Aorta (tissue), 5 donors: ENCODE measurements around the gene PCDHA2. TPM values are rescaled to one million over a fixed set of nuclear protein-coding genes. Genes with fewer than 3 reads are reported as not detected.
"Not testable (repeated sequence)": the region's sequence is repeated elsewhere in the genome, so short reads cannot be mapped to it uniquely, and the experiment has no call there.

Experiments used
- ATAC-seq: fragments of 200-7000 bp; cut with Tn5 transposase; one replicate; pipeline ENCODE4 v1.9.1; 2022; ENCODE audit warnings: moderate library complexity; ENCODE audit not compliant: low FRiP score
- DNase-seq, 2 donors: peaks; one replicate each; pipeline ENCODE4 v3.0.0-alpha.2; 2020
- H3K27ac ChIP-seq, 2 donors: one replicate each; pipeline ENCODE4 v1.5.1; 2013; ENCODE audit warnings: low read length in 2 of 2, mild to moderate bottlenecking in 2 of 2, moderate library complexity in 2 of 2, control low read depth in 1 of 2, inconsistent platforms in 1 of 2, low read depth in 1 of 2
- H3K27me3 ChIP-seq, 2 donors: one replicate each; pipeline ENCODE4 v1.6.1; 2013; ENCODE audit warnings: control low read depth in 1 of 2, low read length in 1 of 2, mild to moderate bottlenecking in 1 of 2, moderate library complexity in 1 of 2; ENCODE audit not compliant: insufficient read depth in 2 of 2, control insufficient read depth in 1 of 2
- H3K36me3 ChIP-seq, 2 donors: one replicate each; pipeline ENCODE4 v1.6.1; 2013; ENCODE audit warnings: control low read depth in 1 of 2, low read length in 1 of 2, mild to moderate bottlenecking in 1 of 2; ENCODE audit not compliant: insufficient read depth in 2 of 2, control insufficient read depth in 1 of 2
- H3K4me1 ChIP-seq, 2 donors: one replicate each; pipeline ENCODE4 v1.6.1; 2013; ENCODE audit warnings: low read length in 2 of 2, control low read depth in 1 of 2, mild to moderate bottlenecking in 1 of 2, moderate library complexity in 1 of 2; ENCODE audit not compliant: insufficient read depth in 2 of 2, control insufficient read depth in 1 of 2
- H3K4me3 ChIP-seq, 2 donors: one replicate each; pipeline ENCODE4 v1.5.1; 2013; ENCODE audit warnings: low read length in 2 of 2, control low read depth in 1 of 2, mild to moderate bottlenecking in 1 of 2
- H3K9me3 ChIP-seq: one replicate; pipeline ENCODE4 v1.6.1; 2013; ENCODE audit warnings: mild to moderate bottlenecking, low read length; ENCODE audit not compliant: control insufficient read depth
- WGBS, 2 donors: extraction: QIAGEN DNeasy Blood & Tissue Kit; methylation state at CpG; one replicate each; pipeline ENCODE4 v1.1.7; 2013; 5-methylcytosine and 5-hydroxymethylcytosine counted together
- intact Hi-C, 2 donors: fragments of 100-400 bp; cut with DNase I; formaldehyde crosslinking; loops; one replicate each; pipeline versions ENCODE4 v1.14.2 to v1.15.0; 2022
- polyA plus RNA-seq, 2 donors: library from polyadenylated mRNA; stranded (reverse); fragments of 200-250 nt; gene quantifications; one replicate each; pipeline ENCODE4 v1.2.3, GENCODE V29; 2013
- total RNA-seq, 2 donors: library from RNA; stranded (reverse); fragmentation: NEBNext Ultra II Directional; extraction: Animal tissue kit (Norgen Biotek cat#: 25700); gene quantifications; one replicate each; pipeline ENCODE4 v1.2.1, GENCODE V29; 2021
- donor health status: healthy with polysubstance abuse.
- donor health status: Bipolar disorder and iron deficiency.
- donor health status: DM: no; HTN: no; CAD: no.
- donor health status: DM: no; HTN: no; CAD: no.
- donor health status: DM: yes; HTN: yes; CAD: no.

The PCDHA2 gene
- total and polyA plus RNA-seq, 4 donors: 0.13 to 0.24 TPM; not detected in 2

DNA sequence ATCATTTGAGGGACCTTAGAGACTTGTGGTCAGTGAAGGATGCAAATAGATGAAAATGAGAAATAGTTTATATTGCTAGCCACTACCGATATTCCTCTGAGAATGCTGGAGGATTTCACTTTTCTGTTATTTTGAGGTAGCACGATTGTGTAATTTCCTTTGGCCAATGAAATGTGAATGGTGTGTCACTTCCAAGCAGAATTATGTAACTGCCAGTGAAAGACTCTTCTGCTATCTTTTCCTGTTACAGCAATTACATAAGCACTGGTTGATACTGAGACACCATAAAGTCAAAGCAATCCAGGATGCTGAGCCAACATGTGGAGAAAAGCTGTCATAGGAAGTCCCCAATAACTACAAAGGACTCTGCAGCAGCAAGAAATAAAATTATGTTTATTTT, 3.6 kb upstream of the PCDHA2 start:
- peaks cover 26% of the 10 kb centered on the region for H3K9me3 ChIP-seq
- WGBS, 2 donors: 24 to 27% methylated on average over 2 of the region's 2 CpGs
- no peaks in the 10 kb centered on the region for H3K27me3 ChIP-seq

DNA sequence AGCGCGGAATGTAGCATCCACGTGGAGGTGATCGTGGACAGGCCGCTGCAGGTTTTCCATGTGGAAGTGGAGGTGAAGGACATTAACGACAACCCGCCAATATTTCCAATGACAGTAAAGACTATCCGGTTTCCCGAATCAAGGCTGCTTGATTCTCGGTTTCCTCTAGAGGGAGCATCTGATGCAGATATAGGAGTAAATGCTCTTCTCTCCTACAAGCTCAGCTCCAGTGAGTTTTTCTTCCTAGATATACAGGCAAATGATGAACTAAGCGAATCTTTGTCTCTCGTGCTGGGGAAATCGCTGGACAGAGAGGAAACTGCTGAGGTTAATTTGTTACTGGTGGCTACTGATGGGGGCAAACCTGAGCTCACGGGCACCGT, 598 bp downstream of the PCDHA2 start:
- DNase-seq (no peak), ATAC-seq (no peak)
- no peaks in the 10 kb centered on the region for H3K27me3 ChIP-seq
- 16 to 17% methylated on average over 15 of the region's 15 CpGs for WGBS, 2 donors
- H3K27ac ChIP-seq: no peak overlapping the region
- no peaks in the 10 kb centered on the region for H3K4me1 ChIP-seq
- intact Hi-C loops: no loop called here
- H3K9me3 ChIP-seq: peaks cover 14% of the 10 kb centered on the region
- H3K36me3 ChIP-seq: no peaks in the 10 kb centered on the region
- H3K4me3 ChIP-seq: no peak overlapping the region

More for the DNA sequence above, 3.6 kb upstream of the PCDHA2 start:
- no peak overlapping the region for H3K27ac ChIP-seq
- intact Hi-C loops: no loop called here
- H3K4me3 ChIP-seq: no peak overlapping the region
- no peaks in the 10 kb centered on the region for H3K4me1 ChIP-seq
- no peak for ATAC-seq
- H3K36me3 ChIP-seq: no peaks in the 10 kb centered on the region
- DNase-seq: no peak

DNA sequence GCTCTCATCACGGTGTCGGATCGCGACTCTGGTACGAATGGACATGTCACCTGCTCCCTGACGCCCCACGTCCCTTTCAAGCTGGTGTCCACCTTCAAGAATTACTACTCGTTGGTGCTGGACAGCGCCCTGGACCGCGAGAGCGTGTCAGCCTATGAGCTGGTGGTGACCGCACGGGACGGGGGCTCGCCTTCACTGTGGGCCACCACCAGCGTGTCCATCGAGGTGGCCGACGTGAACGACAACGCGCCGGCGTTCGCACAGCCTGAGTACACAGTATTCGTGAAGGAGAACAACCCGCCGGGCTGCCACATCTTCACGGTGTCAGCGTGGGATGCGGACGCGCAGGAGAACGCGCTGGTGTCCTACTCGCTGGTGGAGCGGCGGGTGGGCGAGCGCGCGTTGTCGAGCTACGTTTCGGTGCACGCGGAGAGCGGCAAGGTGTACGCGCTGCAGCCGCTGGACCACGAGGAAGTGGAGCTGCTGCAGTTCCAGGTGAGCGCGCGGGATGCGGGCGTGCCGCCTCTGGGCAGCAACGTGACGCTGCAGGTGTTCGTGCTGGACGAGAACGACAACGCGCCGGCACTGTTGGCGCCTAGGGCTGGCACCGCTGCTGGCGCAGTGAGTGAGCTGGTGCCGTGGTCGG, 1.5 kb downstream of the PCDHA2 start:
- intact Hi-C loops, H3K27me3 ChIP-seq, H3K4me1 ChIP-seq, H3K36me3 ChIP-seq, H3K27ac ChIP-seq, ATAC-seq, H3K4me3 ChIP-seq, DNase-seq: not testable (repeated sequence)
- WGBS, 2 donors: 40 to 44% methylated on average over 71 to 72 of the region's 72 CpGs
- peaks cover 16% of the 10 kb centered on the region for H3K9me3 ChIP-seq

DNA sequence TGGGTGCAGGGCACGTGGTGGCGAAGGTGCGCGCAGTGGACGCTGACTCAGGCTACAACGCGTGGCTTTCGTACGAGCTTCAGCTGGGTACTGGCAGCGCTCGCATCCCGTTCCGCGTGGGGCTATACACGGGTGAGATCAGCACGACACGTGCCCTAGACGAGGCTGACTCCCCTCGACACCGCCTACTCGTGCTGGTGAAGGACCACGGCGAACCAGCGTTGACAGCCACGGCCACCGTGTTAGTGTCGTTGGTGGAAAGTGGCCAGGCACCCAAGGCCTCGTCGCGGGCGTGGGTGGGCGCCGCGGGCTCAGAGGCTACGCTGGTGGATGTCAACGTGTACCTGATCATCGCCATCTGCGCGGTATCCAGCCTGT, 2.1 kb downstream of the PCDHA2 start:
- Histone ChIP-seq H3K36me3 (no peaks in the 10 kb centered on the region), H3K27me3 (no peaks in the 10 kb centered on the region), H3K27ac (no peak overlapping the region), H3K9me3 (peaks cover 18% of the 10 kb centered on the region), H3K4me3 (no peak overlapping the region), H3K4me1 (no peaks in the 10 kb centered on the region)
- 41 to 45% methylated on average over 39 of the region's 39 CpGs for WGBS, 2 donors
- DNase-seq: peak in 1 of 2 donors; percentile 71
- ATAC-seq: no peak
- intact Hi-C loops: no loop called here

DNA sequence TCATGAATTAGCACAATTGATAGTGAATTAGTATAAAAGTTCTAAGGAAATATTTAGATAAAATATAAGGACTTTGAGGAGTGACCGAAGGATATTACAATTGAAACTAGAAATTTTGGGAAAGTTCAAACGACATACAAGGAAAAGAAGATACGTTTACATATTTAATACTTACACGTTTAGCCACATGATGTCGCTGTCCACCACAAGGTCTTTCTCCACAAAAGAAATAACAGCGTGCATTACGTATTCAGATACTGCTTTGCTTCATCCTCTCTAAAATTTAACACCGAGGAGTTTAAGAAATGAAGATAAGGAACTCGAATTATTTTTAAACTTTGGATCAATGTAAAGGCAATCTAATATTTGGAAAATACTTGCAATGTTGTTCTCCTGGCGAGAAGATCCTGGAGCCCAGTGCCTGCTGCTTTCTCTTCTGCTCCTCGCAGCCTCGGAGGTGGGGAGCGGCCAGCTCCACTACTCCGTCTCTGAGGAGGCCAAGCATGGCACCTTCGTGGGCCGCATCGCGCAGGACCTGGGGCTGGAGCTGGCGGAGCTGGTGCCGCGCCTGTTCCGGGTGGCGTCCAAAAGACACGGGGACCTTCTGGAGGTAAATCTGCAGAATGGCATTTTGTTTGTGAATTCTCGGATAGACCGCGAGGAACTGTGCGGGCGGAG, 6.3 kb downstream of the PCDHA2 start, which contains the start of gene PCDHA3:
Gene PCDHA3, plus strand, starts transcription at position 242 of the 678 bp plus-strand sequence.
- intact Hi-C loops: loop anchor here in 1 of 2 donors (10.0 kb wide), 1 partner anchor 244 kb away; no protein-coding TSS in a partner anchor
- H3K9me3 ChIP-seq: peaks cover 24% of the 10 kb centered on the region
- H3K27me3 ChIP-seq: no peaks in the 10 kb centered on the region
- 12 to 14% methylated on average over 29 of the region's 29 CpGs for WGBS, 2 donors
- H3K27ac ChIP-seq: no peak within 1 kb of the TSS
- no peak for ATAC-seq
- no peaks in the 10 kb centered on the region for H3K36me3 ChIP-seq
- H3K4me3 ChIP-seq: no peak within 1 kb of the TSS
- no peaks in the 10 kb centered on the region for H3K4me1 ChIP-seq
- DNase-seq: no peak

DNA sequence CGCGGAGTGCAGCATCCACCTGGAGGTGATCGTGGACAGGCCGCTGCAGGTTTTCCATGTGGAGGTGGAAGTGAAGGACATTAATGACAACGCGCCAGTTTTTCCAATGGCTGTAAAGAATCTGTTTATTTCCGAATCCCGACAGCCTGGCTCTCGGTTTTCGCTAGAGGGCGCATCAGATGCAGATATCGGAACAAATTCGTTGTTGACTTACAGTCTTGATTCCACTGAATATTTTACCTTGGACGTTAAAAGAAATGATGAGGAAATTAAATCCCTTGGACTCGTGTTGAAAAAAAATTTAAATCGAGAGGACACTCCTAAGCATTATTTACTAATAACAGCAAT, 6.8 kb downstream of the PCDHA2 start:
- ATAC-seq (no peak), DNase-seq (no peak)
- Histone ChIP-seq H3K4me1 (no peaks in the 10 kb centered on the region), H3K36me3 (no peaks in the 10 kb centered on the region), H3K4me3 (no peak overlapping the region), H3K27ac (no peak overlapping the region), H3K9me3 (peaks cover 19% of the 10 kb centered on the region), H3K27me3 (no peaks in the 10 kb centered on the region)
- intact Hi-C loops: loop anchor here in 1 of 2 donors (10.0 kb wide), 1 partner anchor 243 kb away; no protein-coding TSS in a partner anchor
- 6 to 10% methylated on average over 16 of the region's 16 CpGs for WGBS, 2 donors

DNA sequence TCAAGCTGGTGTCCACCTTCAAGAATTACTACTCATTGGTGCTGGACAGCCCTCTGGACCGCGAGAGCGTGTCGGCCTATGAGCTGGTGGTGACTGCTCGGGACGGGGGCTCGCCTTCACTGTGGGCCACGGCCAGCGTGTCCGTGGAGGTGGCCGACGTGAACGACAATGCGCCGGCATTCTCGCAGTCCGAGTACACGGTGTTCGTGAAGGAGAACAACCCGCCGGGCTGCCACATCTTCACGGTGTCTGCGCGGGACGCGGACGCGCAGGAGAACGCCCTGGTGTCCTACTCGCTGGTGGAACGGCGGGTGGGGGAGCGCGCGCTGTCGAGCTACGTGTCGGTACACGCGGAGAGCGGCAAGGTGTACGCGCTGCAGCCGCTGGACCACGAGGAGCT, 7.7 kb downstream of the PCDHA2 start:
- 34 to 35% methylated on average over 45 of the region's 45 CpGs for WGBS, 2 donors
- H3K4me1 ChIP-seq, H3K36me3 ChIP-seq, H3K27me3 ChIP-seq, H3K4me3 ChIP-seq, ATAC-seq, H3K27ac ChIP-seq: not testable (repeated sequence)
- peaks cover 13% of the 10 kb centered on the region for H3K9me3 ChIP-seq
- peak in 1 of 2 donors; percentile 69 for DNase-seq
- intact Hi-C loops: loop anchor here in 1 of 2 donors (10.0 kb wide), 1 partner anchor 242 kb away; no protein-coding TSS in a partner anchor

DNA sequence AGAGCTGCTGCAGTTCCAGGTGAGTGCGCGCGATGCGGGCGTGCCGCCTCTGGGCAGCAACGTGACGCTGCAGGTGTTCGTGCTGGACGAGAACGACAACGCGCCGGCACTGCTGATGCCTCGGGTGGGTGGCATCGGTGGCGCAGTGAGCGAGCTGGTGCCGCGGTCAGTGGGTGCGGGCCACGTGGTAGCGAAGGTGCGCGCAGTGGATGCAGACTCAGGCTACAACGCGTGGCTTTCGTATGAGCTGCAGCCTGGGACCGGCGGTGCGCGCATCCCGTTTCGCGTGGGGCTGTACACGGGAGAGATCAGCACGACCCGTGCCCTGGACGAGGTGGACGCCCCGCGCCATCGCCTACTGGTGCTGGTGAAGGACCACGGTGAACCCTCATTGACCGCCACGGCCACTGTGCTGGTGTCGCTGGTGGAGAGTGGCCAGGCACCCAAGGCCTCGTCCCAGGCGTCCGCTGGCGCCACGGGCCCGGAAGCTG, 8.2 kb downstream of the PCDHA2 start:
- no peaks in the 10 kb centered on the region for H3K4me1 ChIP-seq
- no peak overlapping the region for H3K27ac ChIP-seq
- DNase-seq (peak in 1 of 2 donors; percentile 76), ATAC-seq (peak; percentile 11)
- no peak overlapping the region for H3K4me3 ChIP-seq
- no peaks in the 10 kb centered on the region for H3K36me3 ChIP-seq
- WGBS, 2 donors: 34 to 40% methylated on average over 50 to 53 of the region's 53 CpGs
- peaks cover 16% of the 10 kb centered on the region for H3K9me3 ChIP-seq
- no peaks in the 10 kb centered on the region for H3K27me3 ChIP-seq
- intact Hi-C loops: loop anchor here in 1 of 2 donors (10.0 kb wide), 1 partner anchor 242 kb away; no protein-coding TSS in a partner anchor
